ENCODE results near the gene GABPB2. TPM values are rescaled to one million over a fixed set of nuclear protein-coding genes. Genes with fewer than 3 reads are reported as not detected.

Gene GABPB2
- total RNA-seq, 4 donors from 2014 or later = 7.9 to 32.2 (median 15.8) TPM

GRCh38 chr1:151047925-151048644, 22.5 kb upstream of the GABPB2 start:
- Histone ChIP-seq H3K9me3 (no peaks in the 10 kb centered on the region), H3K4me1 (peaks cover 0 to 18% (median 2%) of the 10 kb centered on the region in 4 donors), H3K27ac (peak overlapping the region; percentile 76 to 90 (median 82)), H3K36me3 (peaks cover 0 to 17% (median 0%) of the 10 kb centered on the region in 3 donors), H3K27me3 (no peaks in the 10 kb centered on the region), H3K4me3 (peak overlapping the region; percentile 46 to 74 (median 66))
- TF ChIP-seq, protein P1, sequence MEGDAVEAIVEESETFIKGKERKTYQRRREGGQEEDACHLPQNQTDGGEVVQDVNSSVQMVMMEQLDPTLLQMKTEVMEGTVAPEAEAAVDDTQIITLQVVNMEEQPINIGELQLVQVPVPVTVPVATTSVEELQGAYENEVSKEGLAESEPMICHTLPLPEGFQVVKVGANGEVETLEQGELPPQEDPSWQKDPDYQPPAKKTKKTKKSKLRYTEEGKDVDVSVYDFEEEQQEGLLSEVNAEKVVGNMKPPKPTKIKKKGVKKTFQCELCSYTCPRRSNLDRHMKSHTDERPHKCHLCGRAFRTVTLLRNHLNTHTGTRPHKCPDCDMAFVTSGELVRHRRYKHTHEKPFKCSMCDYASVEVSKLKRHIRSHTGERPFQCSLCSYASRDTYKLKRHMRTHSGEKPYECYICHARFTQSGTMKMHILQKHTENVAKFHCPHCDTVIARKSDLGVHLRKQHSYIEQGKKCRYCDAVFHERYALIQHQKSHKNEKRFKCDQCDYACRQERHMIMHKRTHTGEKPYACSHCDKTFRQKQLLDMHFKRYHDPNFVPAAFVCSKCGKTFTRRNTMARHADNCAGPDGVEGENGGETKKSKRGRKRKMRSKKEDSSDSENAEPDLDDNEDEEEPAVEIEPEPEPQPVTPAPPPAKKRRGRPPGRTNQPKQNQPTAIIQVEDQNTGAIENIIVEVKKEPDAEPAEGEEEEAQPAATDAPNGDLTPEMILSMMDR (IDR thresholded peaks at IDR 0.05) = peak in 5 of 6 experiments; percentile 25 to 50 (median 47)
- TF ChIP-seq POLR2A (IDR thresholded peaks at IDR 0.05) = peak in 1 of 2 donors; percentile 34
- DNase-seq = peak; percentile 76 to 84 (median 77)

GRCh38 chr1:151048645-151049032, 21.9 kb upstream of the GABPB2 start:
- Histone ChIP-seq H3K36me3 (peaks cover 0 to 23% (median 0%) of the 10 kb centered on the region in 3 donors), H3K4me1 (peaks cover 0 to 18% (median 2%) of the 10 kb centered on the region in 4 donors), H3K27ac (peak overlapping the region; percentile 76 to 90 (median 82)), H3K27me3 (no peaks in the 10 kb centered on the region), H3K9me3 (no peaks in the 10 kb centered on the region), H3K4me3 (peak overlapping the region; percentile 46 to 74 (median 66))
- TF ChIP-seq POLR2A (IDR thresholded peaks at IDR 0.05) = no peak
- TF ChIP-seq, protein P1 (IDR thresholded peaks at IDR 0.05) = peak in 1 of 6 experiments; percentile 52
- DNase-seq = no peak

GRCh38 chr1:151049458-151049857, 21.1 kb upstream of the GABPB2 start:
- Histone ChIP-seq H3K36me3 (peaks cover 0 to 31% (median 1%) of the 10 kb centered on the region in 3 donors), H3K27me3 (no peaks in the 10 kb centered on the region), H3K4me3 (no peak overlapping the region), H3K27ac (no peak overlapping the region), H3K9me3 (no peaks in the 10 kb centered on the region), H3K4me1 (peaks cover 0 to 18% (median 2%) of the 10 kb centered on the region in 4 donors)
- DNase-seq = no peak
- TF ChIP-seq POLR2A (IDR thresholded peaks at IDR 0.05) = no peak
- TF ChIP-seq, protein P1 (IDR thresholded peaks at IDR 0.05) = no peak

GRCh38 chr1:151050051-151050688, 20.4 kb upstream of the GABPB2 start:
- H3K27ac ChIP-seq = no peak overlapping the region
- H3K4me1 ChIP-seq = peaks cover 0 to 21% (median 5%) of the 10 kb centered on the region in 4 donors

DNA sequence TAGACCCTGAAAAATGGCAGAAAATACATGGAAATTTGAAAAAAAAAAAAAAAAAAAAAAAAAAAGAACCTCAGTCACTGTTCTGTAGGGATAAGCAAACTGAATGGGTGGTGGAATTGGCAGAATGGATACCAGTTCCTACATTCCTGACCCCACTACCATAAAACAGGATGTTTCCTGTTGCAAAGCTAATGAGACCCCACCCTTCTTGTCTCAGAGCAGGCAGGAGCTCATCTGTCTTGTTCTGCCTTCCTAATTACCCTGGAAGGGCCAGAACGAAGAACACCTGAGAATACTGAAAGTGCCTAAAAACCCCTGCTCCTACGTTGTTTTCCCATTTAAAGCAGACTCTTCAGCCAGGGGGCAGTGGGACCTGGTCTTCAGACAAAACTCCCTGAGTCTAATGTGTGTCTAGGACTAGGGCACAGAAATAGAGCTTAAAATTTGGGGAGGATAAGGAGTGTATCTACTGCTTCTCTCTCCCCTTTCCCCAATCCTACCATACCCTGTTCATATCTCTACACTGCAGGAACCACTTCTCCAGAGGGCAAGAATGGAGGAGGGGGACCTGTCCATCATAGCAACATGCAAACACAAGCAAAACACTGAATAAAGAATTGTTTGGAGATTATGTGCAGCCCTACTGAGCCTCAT, 19.1 kb upstream of the GABPB2 start:
- no peaks in the 10 kb centered on the region for H3K27me3 ChIP-seq
- H3K4me1 ChIP-seq = peaks cover 0 to 32% (median 14%) of the 10 kb centered on the region in 4 donors
- peaks cover 0 to 45% (median 5%) of the 10 kb centered on the region in 3 donors for H3K36me3 ChIP-seq
- TF ChIP-seq, protein P1 (IDR thresholded peaks at IDR 0.05) = no peak
- TF ChIP-seq POLR2A (IDR thresholded peaks at IDR 0.05) = no peak
- no peak overlapping the region for H3K4me3 ChIP-seq
- H3K9me3 ChIP-seq = no peaks in the 10 kb centered on the region
- no peak overlapping the region for H3K27ac ChIP-seq
- DNase-seq = no peak

More at GRCh38 chr1:151050051-151050688, 20.4 kb upstream of the GABPB2 start:
- Histone ChIP-seq H3K36me3 (peaks cover 0 to 38% (median 5%) of the 10 kb centered on the region in 3 donors), H3K9me3 (no peaks in the 10 kb centered on the region), H3K4me3 (no peak overlapping the region), H3K27me3 (no peaks in the 10 kb centered on the region)
- TF ChIP-seq POLR2A (IDR thresholded peaks at IDR 0.05) = no peak
- TF ChIP-seq, protein P1 (IDR thresholded peaks at IDR 0.05) = no peak
- DNase-seq = no peak
